Measurements from ENCODE around the gene TEN1. TPM values are rescaled to one million over a fixed set of nuclear protein-coding genes. Genes with fewer than 3 reads are reported as not detected.
A peak's percentile ranks its signal among the peaks of the same experiment; 100 is the strongest.

TEN1 gene
- total and polyA plus RNA-seq, 2 of the 13 experiments (the other 11 are each of a cell fraction or from before 2014, with no cell fraction given) = 18.0 to 21.3 TPM

- TF ChIP-seq MAZ (IDR thresholded peaks at IDR 0.05; ENCODE audit: borderline replicate concordance, low read depth, low read length) (no peak), MAZ (CRISPR knock-in tag; IDR thresholded peaks at IDR 0.05; ENCODE audit: low read depth) (peak; percentile 10; the same call in 1 of the 2 replicates), BHLHE40 (IDR thresholded peaks at IDR 0.05; ENCODE audit: low read length) (no peak), PAX8 (CRISPR knock-in tag; IDR thresholded peaks at IDR 0.05; ENCODE audit: borderline replicate concordance) (0 out of 2 replicates have a peak, but pooled peaks have one; percentile 69), HNF1B (CRISPR knock-in tag; IDR thresholded peaks at IDR 0.05) (no peak), THAP9 (CRISPR knock-in tag; IDR thresholded peaks at IDR 0.05; ENCODE audit: borderline replicate concordance) (no peak), GPN1 (CRISPR knock-in tag; IDR thresholded peaks at IDR 0.05; ENCODE audit: borderline replicate concordance) (no peak), GRHL1 (CRISPR knock-in tag; conservative IDR thresholded peaks at IDR 0.05) (no peak), ZSCAN29 (CRISPR knock-in tag; conservative IDR thresholded peaks at IDR 0.05) (peak; percentile 99), ZNF512B (CRISPR knock-in tag; IDR thresholded peaks at IDR 0.05; ENCODE audit: borderline replicate concordance) (no peak), JUNB (CRISPR knock-in tag; IDR thresholded peaks at IDR 0.05; ENCODE audit: borderline replicate concordance) (no peak), ZNF552 (CRISPR knock-in tag; IDR thresholded peaks at IDR 0.05; ENCODE audit: borderline replicate concordance) (no peak), ZNF232 (CRISPR knock-in tag; IDR thresholded peaks at IDR 0.05; ENCODE audit: borderline replicate concordance) (no peak), ZNF746 (CRISPR knock-in tag; IDR thresholded peaks at IDR 0.05) (no peak), ZNF563 (CRISPR knock-in tag; IDR thresholded peaks at IDR 0.05) (no peak), HDAC2 (CRISPR knock-in tag; IDR thresholded peaks at IDR 0.05) (no peak; the same call in 1 of the 2 replicates), MZF1 (CRISPR knock-in tag; IDR thresholded peaks at IDR 0.05; ENCODE audit: borderline replicate concordance) (no peak), ZBTB33 (CRISPR knock-in tag; IDR thresholded peaks at IDR 0.05) (no peak)
Measured at GRCh38 chr17:75998327-75998795, 19.3 kb downstream of the TEN1 start (continued).

Data from HepG2 (cell line).